Stimulated activated CD4-positive, alpha-beta T cell treated with anti-CD3 and anti-CD28 coated beads, Interleukin-4, amount 100 ng/mL, for 48 hours (primary cell): Measurements from ENCODE around the gene TFEB.
"Not testable (repeated sequence)": the region's sequence is repeated elsewhere in the genome, so short reads cannot be mapped to it uniquely, and the experiment has no call there.

ENCODE experiments used
- DNase-seq, 2 donors: peaks; one replicate each; pipeline ENCODE4 v3.0.0-alpha.2; 2020; ENCODE audit warnings: low read depth in 2 of 2

Gene TFEB

DNA sequence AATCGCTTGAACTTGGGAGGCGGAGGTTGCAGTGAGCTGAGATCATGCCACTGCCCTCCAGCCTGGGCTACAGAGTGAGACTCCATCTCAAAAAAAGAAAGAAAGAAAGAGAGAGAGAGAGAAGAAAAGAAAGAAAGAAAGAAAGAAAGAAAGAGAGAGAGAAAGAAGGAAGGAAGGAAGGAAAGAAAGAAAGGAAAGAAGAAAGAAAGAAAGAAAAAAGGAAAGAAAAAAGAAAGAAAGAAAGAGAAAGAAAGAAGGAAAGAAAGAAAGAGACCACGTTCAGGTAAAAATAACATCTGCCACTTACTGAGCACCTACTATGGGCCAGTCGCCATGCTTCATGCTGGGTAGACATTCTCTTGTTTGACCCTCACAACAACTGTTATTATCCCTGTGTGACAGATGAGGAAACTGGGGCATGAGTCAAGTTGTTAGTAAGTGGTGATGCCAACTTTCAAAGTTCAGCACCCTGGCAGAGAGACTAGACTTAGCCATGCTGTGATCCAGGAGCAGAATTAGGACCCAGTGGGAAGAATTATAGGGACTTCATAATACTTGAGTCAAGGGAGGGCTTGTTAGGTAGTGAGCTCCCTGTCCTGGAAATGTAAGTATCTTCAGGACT, 30.7 kb upstream of the TFEB start:
- DNase-seq = not testable (repeated sequence)

DNA sequence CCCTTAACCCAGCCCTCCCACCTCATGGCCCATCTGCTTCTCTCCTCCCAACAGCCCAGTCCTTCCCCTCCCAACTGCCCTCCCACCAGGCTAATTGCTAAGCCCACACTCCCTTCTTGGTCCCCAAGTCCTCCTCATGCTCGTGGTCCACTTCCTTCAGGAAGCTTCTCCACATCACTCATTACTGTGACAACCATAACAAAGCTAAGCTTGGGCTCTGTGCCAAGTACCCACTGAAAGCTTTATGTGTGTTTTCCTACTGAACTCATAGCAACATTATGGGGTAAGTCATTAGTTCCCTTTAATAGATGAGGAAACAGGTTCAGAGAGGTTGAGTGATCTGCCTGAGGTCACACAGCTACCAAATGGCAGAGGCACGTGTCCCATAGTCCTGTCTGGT, 28.1 kb upstream of the TFEB start:
- no peak for DNase-seq

DNA sequence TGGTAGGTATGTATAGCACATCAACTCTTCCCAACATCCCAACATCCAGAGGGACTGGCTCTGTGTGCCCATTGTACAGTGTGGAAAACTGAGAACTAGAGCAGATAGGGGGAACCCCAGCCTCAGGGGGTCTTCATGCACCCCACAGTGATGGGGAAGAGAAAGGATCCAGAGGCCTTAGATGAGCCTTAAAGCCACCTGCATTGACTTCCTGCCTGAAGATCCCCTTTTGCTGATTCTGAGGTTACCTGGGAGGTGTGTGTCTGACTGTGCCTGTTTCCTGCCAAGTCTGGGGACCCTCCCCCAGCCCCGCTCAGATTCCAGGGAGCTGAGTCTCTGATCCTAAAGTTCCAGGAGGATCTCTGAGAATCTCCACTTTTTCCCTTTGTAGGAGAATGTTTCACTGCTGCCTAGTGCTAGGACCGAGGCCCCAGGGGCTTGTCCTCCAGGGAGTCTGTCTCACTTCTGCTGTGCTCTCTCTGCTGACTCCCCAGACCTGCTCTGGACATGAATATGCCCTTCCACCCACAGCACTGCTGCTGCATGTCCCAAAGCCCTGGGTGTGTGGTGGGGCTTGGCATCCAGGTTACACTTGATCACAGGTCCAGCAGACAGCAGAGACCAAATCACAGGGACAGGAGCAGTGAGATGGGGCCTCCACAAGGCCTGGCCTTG, 24.6 kb upstream of the TFEB start:
- DNase-seq = no peak

DNA sequence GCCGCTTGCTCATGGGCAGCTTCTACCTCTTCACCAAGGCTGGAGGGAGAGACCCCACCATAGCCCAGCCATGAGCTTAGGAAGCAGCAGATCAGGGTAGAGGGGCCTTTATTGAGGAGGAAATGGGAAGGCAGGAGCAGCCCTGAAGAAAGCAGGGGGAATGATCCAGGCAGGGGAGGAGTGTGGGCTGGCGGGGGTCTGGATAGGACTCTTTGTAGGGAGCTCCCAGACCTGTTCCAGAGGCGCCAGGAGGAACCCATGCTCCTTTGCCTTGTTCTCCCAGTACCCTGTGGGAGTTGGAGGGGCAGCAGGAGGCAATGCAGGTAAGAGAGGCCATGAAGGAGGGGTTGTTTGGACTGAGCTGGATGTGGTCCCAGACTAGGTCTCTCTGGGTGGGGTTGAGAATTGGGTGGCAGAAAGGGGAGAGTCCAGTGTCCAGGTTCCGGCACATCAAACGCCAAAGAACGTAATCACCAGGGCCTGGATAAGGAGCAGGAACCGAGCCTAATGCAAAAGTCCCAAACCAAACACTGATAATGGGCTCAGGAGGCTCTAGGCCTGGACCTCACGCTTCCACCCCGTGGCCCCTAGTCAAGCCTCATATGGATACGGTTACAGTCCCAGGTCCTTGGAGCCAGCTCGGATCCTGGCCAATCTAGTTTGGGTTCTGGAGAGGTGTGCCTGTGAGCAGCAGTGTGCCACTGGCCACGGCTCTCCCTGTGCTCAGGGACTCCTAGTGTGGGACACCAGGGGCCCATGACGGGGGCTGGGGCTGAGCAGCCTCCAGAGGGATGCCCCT, 23.9 kb upstream of the TFEB start:
- no peak for DNase-seq

DNA sequence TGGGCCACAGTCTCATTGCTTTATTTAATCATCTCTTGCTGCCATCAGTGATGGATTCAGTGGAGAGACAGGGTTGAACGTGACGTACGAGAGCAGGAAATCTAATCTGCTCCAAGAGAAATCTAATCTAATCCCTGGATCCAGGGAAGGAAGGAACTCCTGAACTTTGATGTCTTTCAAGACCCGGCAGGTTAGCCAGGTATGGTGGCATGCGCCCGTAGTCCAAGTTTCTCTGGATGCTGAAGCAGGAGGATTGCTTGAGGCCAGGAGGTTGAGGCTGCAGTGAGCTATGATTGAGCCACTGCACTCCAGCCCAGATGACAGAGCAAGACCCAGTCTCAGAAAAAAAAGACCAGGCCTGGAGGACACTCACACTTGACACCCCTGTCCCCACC, 23.2 kb upstream of the TFEB start:
- DNase-seq = no peak

DNA sequence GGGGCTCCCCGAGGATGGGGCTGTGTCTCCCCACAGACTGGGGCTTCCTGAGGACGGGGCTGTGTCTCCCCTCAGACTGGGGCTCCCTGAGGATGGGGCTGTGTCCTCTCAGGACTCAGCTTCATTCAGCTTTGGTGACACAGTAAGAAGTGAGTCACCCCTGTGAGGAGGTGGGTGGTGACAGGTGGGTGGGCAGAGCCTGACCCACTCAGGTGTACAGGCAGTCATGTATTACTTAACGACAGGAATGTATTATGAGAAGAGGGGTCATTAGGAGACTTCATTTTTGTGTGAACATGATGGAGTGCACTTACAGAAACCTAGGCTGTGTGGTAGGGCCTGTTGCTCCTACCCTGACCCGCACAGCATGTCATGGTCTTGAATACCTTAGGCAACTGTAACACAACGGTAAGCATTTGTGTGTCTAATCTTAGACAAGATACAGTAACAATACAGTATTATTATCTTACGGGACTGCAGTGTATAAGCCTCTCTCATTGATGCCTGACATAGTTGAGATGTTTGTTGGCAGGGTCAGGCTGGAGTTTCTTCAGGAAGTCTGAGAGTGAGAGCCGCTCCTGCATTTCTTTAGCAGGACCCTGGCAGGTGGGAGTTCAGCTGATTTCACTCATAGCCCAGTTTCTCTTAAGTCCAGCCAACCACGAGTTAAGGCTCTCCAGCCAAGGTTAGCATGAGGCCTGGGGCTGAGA, 22.7 kb upstream of the TFEB start:
- DNase-seq = no peak

DNA sequence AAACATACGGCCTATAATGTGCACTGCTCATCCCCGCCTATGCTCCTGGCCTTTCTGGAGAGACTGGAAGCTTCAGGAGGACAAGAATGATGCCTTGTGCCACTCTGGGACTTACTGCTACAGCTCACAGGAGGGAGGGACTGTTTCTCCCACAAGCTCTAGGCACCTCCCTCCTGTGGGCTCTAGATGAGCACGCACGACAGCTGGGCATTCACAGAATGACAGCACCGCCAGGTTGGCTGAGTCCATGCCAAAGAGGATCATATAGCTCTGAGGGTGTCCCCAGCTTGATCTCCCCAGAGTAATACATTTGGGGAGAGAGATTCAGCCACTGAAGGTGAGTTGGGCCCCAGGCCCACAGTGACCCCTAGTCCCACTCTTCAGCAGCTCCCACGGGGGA, 21.9 kb upstream of the TFEB start:
- no peak for DNase-seq

DNA sequence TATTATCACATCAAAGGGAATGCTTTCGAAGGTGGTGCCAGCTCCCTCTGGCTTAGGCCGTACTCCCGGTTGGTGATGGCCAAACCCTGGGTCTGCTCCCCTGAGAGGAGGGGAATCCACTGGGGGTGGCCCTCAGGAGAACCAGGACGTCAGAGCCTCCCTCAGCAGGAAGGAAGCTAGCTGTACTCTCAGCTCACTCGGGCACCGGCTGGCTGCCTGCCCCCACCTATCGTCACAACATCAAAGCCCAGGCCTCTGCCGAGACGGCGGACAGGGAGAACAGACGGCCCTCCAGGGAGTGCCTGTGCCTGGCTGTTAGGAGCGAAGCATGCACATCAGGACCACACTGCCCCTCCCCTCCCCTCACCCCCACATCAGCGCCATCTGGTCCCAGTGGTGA, 20.9 kb upstream of the TFEB start:
- no peak for DNase-seq

DNA sequence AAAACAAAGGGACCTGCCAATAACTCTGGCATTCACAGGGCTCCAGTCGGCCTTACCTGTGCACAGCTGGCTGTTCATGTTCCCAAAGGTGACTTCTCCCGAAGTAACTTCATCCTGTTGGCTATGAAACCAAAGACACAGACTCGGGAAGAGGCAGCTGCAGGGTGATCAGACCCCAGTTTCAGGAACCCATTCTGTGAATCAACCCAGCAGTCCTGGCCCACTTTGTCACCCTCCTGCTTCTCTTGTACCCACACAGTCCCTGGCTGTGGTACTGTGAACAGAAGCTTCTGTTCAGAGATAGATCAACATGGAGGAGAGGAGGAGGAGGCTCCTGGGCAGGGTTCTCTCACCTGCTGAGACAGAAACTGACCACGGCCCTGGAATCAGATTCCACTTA, 20.5 kb upstream of the TFEB start:
- no peak for DNase-seq

DNA sequence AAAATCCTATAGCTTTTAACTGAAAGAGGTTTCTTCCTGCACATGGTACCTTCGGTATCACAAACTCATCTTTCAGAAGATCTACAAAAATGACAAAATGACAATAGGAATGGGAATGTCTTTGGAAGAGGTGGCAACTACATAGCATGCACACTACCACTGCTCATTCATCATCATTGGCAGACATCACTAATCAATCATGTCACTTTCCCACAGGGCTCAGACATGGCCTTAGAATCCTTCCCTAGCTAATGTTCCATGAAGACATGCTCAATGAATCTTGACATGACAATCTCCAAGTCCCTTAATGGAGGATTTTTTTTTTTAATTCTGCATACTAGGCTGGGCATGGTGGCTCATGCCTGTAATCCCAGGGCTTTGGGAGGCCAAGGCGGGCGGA, 15.0 kb upstream of the TFEB start:
- DNase-seq = no peak

DNA sequence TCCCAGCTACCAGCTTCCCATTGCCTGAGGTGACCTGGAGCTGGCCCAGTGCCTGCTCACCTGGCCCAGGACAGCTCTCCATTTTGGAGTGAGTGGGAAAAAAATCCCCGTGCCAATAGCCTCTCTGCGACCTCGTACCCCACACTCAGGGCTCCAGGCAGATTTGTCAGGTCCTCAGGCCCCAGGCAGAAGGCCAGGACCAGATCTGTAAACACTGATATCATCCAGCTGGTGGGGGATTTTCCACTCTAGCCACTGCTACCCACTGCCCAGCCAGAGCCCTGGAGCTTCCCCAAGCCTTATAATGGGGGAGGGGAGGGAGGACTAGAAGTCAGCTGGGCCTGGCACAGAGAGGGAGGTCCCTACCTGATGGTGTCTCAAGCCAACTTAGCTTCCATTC, 13.1 kb upstream of the TFEB start:
- DNase-seq = no peak

DNA sequence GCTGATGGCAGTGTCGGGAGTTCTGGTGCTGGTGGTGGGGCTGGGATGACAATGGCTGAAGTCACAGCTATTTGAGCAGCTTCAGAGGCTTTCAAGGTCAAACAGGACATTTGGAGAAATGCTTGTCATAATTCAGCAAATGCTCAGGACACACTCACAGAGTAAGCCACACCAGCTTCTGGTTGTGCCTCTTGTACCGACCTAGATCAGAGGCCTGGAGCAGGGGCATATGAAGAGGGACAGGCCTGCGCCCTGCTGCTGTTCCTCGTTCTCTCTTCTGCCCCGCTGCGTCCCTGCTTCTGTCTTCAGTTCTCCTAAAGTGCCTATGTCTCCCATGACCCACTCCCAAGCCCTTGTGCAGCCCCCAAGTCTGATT, 12.7 kb upstream of the TFEB start:
- DNase-seq = no peak

DNA sequence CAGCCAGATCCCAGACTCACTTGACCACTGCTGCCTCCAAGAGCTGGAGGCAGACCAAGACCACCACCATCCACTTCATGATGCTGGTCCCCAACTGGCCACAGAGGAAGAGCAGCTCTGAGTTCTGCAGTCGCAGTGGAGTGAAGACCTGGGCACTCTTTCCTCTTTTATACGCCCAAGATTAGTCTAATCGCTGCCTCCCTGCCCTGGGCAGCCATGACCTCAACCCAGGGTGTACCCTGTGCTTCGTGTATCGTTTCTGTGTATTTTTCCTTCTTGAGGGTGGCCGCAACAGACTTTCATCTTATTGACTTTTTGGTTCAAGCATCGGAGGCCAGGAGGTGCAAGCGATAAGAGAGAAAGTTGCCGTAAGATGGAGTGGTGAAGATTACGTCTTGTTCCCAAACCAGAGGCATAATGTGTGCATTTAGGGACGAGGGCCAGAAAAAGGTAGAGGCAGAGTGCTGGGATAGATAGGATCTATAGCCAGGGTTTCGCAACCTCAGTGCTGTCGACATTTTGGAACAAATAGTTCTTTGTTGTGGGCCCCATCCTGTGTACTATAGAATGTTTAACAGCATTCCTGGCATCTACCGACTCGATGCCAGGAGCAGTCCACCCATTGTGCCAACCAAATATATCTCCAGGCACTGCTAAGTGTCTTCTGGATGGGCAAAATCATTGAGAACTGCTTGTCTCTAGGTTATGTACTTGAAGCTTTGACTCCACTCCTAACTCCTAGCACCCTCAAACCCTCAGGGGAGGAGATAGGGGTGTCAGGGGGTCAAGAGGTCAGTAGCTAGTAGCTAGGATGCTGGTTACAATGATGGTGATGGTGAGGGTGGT, 12.1 kb upstream of the TFEB start, which contains the start of gene PGC:
Gene PGC, minus strand, starts transcription at position 142 of the 846 bp plus-strand sequence. Its CDS starts 63 bp downstream, at position 79.
- DNase-seq = no peak

DNA sequence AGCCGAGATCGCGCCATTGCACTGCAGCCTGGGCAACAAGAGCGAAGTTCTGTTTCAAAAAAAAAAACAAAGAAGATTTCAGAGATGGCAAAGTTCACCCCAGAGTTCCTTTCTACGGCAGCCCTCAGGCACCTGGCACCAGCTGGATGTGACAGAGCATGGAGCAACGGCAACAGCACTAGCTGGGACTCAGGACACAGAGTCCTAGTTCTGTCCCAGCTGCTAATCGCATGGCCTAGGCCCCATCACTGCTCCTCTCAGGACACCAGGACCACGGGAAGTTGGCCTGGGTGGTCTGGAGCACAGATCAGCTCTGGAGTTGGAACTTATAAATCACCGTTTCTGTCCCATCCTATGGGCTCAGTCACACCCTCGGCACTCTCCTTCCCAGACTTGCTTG, 10.7 kb upstream of the TFEB start:
- DNase-seq = no peak

DNA sequence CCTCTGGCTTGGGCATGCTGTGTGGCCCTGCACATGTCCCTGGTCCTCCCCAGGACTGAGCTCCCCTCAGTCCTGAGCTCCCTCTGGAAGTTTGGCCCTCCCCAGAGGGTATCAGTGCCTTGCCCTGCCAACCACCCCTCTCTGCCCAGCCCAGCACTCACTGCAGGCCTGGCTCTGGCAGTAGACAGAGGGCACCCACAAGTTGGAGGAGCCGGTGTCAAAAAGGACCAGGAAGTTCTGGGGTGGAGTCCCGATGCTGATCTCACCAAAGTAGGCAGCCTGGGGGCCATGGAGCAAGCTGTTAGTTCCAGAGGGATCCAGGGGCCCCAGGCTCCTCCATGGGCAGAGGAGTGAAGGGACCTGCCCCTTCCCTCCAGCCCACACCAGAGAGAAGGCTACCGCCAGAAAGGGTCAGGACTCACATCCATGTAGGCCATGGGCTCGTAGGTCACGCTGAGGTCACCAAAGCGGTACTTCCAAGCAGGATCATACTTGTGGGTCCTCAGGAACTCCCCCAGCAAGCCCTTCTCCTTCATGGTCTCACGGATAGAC, 8.9 kb upstream of the TFEB start:
- DNase-seq = no peak

DNA sequence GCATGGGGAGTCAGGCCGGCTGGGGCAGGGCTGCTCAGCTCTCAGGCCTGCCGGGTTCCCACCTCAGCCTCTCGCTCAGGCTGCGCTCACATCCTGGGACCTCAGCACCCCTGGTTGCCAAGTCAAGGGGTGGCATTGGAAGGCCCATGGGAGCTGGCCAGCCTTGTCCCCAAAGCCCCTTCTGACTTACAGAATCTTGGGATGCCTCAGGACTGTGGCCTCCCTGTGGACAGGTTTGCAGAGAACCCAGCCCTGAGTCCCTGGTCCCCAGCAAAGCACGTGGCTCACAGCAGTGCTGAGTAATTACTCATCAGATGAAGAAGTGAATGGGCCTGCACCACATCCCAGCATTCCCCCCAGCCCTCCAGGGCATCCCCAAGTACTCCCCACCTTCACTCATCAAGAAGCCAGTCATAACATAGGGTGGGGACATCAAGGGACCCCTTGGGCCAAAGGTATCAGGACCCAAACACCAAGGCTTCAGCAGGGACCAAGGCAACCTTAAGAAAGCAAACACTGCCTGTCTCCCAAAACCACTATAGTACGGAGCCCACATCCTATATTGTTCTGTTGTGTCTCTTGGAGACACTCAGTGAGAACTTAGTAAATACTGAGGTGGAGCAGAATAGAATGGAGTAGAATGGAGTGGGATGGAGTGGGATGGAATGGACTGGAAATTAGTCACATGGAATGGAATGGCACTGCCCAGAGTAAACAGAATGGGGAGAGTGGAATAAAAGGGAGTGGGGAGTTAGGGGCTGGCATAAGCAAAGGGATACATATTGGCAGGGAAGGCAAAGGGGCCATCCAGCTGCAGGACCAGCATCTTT, 8.2 kb upstream of the TFEB start:
- DNase-seq = no peak

DNA sequence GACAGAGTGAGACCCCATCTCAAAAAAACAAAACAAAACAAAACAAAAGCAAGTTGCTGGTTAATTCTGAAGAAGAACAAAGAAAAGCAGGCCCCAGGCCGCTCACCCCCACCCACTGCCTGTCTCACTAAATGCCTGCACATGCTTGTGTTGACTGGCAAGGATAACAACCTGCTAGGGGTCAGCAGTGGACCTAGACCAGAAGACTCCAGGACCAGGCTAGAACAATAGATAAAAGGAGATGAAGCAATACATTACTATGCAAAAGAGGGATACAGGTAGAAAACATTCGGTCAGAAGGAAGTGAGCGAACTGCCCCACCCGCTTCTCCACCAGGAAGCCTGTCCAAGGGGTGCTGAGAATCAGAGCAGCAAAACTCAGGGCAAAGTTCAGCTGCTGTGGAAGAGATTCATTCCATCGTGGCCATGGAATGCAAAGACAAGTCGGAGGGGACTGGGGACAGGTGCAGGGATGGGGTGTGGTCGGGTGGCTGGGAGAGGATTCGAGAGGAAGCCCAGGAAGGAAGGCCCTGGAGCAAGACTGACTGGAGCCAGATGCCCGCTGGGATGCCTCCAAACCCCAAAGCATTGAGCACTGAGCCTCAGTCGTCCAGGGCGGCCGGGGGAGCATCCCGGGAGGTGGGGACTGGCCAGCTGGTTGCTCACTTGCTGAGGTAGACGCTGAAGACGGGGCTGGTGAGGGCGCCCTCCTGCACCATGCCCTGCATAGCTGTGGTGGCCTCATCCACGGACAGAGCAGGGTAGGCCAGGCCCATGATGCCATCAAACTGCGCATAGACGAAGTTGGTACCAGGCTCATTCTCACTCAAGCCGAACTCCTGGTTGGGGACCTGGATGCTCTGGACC, 6.5 kb upstream of the TFEB start:
- no peak for DNase-seq

DNA sequence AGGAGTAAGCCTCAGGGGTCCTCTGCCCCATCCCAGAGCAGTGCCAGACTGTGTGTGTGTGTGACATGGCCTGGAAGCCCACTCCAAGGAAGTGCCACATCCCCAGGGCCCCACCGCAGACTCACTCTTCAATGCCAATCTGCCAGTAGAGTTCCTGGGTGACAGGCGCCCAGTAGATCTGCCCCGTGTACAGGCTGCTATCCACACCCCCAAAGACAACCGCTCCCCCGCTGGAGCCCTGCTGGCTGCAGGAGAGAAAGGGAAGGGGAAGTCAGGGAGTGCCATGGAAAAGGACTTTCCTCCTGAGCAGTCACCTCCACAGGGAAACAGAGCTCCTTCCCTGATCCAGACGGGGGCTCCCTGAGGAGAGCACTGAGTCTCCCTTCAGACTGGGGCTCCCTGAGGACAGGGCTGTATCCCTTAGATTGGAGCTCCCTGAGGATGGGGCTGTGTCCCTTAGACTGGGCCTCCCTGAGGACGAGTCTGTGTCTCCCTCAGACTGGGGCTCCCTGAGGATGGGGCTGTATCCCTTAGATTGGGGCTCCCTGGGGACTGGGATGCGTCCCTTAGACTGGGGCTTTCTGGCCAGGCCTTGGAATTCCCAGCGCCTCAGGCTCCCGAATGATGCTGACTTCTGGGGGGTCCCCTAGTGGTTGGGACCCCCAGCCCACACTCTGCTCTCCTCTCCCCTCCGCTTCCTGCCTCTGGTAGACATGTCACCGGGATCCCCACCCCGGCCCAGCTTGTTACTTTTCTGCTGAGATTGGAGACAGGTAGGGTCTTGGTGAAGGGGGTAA, 5.2 kb upstream of the TFEB start:
- no peak for DNase-seq

DNA sequence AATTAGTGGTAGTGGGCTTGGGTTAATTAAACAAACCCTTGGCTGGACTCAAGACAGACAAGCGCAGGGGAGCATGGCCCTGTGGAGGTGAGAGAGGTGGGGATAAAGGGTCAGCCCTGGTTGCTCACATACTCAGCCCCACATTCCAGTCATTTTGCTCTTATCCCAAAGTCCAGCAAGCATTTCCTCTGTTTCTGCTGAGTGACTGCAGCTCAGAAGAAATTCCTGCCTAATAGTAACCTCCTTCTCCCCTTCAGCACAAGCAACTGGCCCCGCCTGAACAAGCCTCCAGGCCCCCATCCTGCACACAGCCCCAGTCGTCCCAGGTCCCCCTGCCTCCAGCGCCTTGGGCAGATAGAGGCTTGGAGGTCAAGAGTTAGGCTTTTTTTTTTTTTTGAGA, 3.6 kb upstream of the TFEB start:
- DNase-seq = no peak
